Activated T-cell treated with anti-CD3 and anti-CD28 coated beads for 48 hours (primary cell): ENCODE measurements around the gene TREML4.

Experiments used
- DNase-seq: peaks from one replicate; pipeline ENCODE4 v3.0.0-alpha.2; 2020; ENCODE audit warnings: low read depth

The TREML4 gene

DNA sequence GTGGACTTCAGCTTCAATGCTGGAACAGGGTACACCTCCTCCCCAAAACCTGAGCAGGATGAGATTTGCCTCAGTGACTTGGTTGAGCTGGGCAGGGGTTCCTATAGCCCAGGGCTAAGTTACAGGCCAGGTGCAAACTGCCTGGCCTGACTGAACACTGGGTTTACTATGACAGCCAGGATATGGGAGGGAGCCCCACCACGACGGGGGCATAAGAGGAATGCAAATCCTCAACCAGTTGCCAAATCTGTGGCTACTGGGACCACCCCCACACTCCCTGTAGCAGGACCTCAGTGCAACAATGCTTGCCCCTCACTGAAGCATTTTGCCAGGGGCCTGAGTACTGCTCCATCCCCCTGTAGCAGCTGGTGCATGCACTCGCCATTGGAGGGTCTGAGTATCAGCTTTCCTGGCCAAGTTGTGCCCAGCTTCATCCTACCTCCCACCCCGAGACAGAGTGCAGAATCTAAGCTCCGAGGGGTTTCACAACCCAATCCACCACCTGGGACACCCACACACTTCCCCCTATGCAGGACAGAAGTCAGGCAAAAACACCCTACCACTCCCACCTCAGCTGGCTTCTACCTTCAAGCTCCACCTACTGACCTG is 27.6 kb downstream of the TREML4 start:
- DNase-seq = no peak

- DNase-seq = no peak
Measured at GRCh38 chr6:41256383-41256782, 28.2 kb downstream of the TREML4 start.

GRCh38 chr6:41257369-41258195 is 29.4 kb downstream of the TREML4 start:
- DNase-seq = no peak

- DNase-seq = no peak
Measured at GRCh38 chr6:41258196-41258493, 30.0 kb downstream of the TREML4 start.

GRCh38 chr6:41262401-41262800 is 34.3 kb downstream of the TREML4 start:
- DNase-seq = no peak

DNA sequence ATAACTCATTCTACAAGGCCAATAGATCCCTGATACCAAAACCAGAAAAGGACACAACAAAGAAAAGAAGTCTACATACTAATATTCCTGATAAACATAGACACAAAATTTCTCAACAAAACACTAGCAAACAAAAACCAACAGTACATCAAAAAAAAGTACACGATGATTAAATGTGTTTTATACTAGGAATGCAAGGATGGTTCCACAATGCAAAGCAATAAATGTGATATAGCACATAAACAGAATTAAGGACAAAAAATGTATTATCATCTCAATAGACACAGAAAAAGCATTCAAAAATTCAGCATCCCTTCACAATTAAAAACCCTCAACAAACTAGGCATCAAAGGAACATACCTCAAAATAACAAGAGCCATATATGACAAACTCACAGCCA is 35.1 kb downstream of the TREML4 start:
- no peak for DNase-seq

GRCh38 chr6:41266541-41266940 is 38.4 kb downstream of the TREML4 start:
- no peak for DNase-seq

DNA sequence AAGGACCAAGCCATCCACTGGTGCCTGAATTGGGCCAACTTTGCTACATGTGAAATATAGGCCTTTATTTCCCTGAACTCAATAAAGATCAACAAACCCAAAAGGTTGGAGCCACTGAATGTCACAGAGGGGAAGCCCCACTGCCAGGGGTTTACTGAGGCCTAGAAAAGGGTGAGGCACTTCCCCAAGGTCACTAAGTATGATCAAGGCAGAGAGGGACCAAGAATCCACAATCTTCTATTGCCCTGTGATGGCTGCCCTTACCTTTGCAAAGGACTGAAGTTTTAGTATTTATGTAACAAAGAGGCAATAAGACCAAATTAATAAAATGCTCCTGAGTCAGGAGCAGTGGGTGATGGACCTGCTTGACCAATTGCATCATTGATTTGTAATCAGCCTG is 40.3 kb downstream of the TREML4 start:
- DNase-seq = no peak

GRCh38 chr6:41269166-41269565 is 41.0 kb downstream of the TREML4 start:
- no peak for DNase-seq

- DNase-seq = no peak
Measured at GRCh38 chr6:41269716-41270115, 41.6 kb downstream of the TREML4 start.

GRCh38 chr6:41271901-41272395 is 43.8 kb downstream of the TREML4 start:
- no peak for DNase-seq

DNA sequence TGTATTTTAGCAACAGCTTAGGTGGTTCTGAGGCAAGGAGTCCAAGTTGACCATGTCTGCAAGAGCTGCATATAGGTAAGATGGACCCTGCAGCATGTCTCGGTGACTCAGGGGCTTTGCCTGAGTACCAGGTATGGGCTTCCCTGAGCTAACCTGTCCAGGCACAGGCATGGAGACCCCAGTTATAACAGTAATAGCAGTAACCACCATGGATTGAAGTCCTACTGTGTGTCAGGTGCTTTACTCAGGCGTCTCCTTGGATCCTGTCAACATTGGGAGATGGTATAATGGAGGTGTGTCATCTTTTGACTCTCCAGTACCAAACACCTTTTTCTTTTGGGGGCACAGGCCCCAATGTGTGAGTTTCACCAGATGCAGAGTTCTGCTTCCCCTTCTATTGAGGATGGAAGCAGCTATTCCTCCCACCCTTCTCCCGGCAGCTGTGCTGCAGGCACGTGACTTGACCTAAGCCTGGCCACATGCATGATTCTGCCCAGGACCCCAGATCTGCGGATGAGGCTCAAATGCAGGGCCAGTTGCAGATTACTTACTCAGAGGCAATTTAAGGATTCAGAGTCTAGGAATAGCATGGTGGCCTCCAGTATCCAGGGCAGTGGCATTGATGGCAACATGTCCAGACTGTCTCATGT is 44.6 kb downstream of the TREML4 start:
- DNase-seq = no peak

DNA sequence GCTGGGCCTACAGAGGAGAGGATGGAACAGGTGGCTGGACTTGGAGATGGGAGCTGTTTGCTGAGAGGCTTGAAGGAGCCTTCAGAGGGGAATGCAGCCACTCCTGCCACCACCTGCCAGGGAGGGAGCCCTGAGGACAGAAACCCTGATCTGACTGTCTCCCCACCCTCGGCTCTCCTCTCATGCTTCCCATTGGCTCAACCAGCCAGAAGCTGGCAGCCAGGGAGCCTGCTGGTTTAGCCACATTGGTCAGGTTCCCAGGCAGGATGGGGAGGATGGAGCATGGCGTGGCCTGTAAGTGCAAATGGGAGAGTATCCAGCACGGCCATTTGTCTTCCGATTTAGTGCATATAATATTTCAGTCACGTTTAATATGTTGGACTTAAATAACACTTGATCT is 45.6 kb downstream of the TREML4 start:
- no peak for DNase-seq

GRCh38 chr6:41274256-41274655 is 46.1 kb downstream of the TREML4 start:
- DNase-seq = no peak

DNA sequence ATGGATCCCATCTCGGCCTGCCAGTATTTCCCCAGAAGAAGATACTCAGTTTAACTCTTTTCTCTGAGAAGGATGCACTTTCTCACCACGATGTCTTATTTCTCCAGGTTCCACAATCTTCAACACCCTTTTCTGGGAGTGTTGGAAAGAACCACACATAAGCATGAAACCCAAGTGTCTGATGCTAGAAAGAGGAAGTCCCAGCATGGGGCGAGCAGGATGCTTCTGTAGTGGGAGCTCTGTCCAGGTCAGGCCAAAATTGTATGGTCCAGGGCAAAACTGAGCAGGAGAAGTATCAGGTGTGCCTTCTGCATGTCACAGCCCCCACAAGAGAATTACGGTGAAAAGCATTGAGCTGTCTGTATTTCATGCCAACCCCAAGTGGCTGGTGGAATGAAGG is 47.3 kb downstream of the TREML4 start:
- DNase-seq = no peak

DNA sequence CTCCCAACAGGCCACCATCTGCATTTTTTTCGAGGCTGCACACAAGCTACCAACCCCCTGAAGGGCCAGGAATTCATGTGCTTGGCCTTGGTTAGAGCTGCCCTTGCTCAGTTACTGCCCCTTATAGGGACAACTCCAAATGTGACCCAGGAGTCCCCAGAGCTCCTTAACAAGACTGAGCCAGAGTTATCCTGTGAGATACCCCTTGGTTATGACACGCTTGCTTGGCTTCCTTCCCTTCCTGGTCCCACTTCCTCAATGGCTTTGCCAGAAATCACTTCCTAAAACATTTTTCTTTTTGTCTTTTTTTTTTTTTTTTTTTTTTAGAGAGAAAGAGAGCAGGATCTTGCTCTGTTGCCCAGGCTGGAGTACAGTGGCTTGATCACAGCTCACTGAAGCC is 49.5 kb downstream of the TREML4 start:
- DNase-seq = no peak

- peak; percentile 57 for DNase-seq
Measured at GRCh38 chr6:41278699-41279405, 50.7 kb downstream of the TREML4 start.

GRCh38 chr6:41280381-41281057 is 52.4 kb downstream of the TREML4 start:
- no peak for DNase-seq

DNA sequence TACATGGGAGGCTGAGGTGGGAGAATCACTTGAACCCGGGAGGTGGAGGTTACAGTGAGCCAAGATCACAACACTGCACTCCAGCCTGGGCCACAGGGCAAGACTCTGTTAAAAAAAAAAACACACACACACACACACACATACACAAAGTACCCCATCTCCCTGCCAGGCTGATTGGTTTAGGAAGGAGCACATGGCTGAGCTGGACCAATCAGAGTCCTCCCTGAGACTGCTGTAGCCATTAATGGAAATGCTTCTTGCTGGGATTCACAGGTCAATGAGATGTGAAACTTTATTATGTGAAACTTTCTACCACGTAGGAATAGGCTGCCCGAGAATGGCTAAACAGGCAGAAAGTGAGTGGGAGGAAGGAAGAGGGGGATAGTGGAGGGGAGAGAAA is 55.5 kb downstream of the TREML4 start:
- no peak for DNase-seq

GRCh38 chr6:41284726-41285125 is 56.6 kb downstream of the TREML4 start:
- no peak for DNase-seq

DNA sequence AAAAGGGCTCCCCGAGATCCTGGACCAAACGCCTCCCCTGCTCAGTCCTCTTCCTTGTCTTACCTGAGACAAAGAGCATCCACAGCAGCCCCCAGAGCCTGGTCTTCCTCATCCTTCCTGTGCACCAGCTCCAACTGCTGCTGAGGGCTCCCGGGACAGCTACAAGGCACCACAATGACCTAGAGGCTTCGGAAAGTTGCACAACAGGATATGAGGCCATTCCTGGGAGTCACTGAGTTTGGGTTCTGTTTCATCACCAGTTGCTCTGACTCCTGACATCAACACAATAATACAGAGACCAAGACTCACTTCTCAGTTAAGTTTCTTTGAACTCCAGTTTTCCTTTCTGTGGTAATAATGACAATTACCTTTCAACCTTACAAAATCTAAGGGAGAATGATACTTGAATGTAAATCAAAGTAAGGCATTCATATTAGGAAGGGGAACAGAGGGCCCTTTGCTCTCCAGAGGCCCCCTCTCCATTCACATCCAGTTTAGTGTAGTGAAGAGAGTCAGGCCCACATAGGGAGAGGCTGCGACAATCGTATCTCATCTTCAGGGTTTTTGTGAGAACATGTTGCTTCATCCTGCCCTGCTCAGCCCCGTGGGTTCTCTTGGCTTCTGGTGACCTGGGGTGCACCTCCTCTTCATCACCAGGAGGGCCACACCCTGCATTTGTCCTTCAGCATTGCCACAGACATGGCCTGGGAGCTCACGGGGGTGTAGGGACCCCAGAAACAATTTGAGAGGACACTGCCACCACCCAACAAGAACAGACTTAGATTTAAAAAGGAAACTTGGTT is 58.6 kb downstream of the TREML4 start, which contains the start of gene TREM1:
Gene TREM1 (minus strand): TSS at position 139 of the 803 bp plus-strand sequence. CDS start 27 bp downstream, at position 112.
- DNase-seq = no peak
